ENCODE measurements around the gene PTTG1IP.

The PTTG1IP gene

DNA sequence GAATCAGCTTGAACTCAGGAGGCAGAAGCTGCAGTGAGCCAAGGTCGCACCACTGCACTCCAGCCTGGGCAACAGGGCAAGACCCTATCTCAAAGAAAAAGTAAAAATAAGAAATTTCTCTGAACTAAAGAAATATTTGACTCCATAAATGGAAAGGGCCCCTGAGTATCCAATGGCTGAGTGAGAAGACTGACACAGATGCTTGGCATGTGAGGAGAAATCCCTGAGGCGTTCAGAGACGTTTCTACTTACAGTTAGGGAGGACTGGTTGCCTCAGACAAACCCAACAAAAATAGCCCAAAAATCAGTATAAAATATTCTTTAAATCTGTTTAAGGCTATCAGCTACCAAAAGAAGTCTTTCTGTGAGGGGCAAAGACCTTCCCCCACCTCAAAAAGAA is 52.6 kb downstream of the PTTG1IP start:
- Histone ChIP-seq H2AK5ac (ENCODE audit: low read length) (no peak overlapping the region), H3K18ac (ENCODE audit: low read length) (no peak overlapping the region), H3K56ac (ENCODE audit: low read length) (no peak overlapping the region), H3K79me1 (ENCODE audit: low read length) (peaks cover 6% of the 10 kb centered on the region), H2BK120ac (ENCODE audit: low read depth, low read length) (no peak overlapping the region), H3K27me3 (ENCODE audit: insufficient read depth, low read length, poor library complexity) (no peaks in the 10 kb centered on the region), H3K4me1 (ENCODE audit: control insufficient read depth, low read depth, low read length) (no peaks in the 10 kb centered on the region), H3K9ac (ENCODE audit: low read length) (no peak overlapping the region), H2BK15ac (replicated peaks; ENCODE audit: low read depth) (no peak overlapping the region), H3K4me3 (ENCODE audit: low read length) (no peak overlapping the region), H3K36me3 (ENCODE audit: control insufficient read depth, insufficient read depth, low read length) (no peaks in the 10 kb centered on the region), H4K5ac (ENCODE audit: low read length) (no peak overlapping the region), H2BK5ac (ENCODE audit: low read length) (no peak overlapping the region), H3K79me2 (ENCODE audit: control insufficient read depth, insufficient read depth, low read length) (peaks cover 9% of the 10 kb centered on the region), H4K8ac (ENCODE audit: low read depth, low read length) (no peak overlapping the region), H3K4me2 (ENCODE audit: low read length) (no peak overlapping the region), H3K4ac (ENCODE audit: low read depth, low read length) (no peak overlapping the region), H3K23ac (ENCODE audit: low read length) (no peak overlapping the region), H3K27ac (ENCODE audit: low read depth, low read length) (no peak overlapping the region)
- WGBS (ENCODE audit: extremely low coverage, insufficient coverage, low lambda C conversion rate) = no CpG with 5 or more reads among the region's 3 CpGs
- no peak for DNase-seq

DNA sequence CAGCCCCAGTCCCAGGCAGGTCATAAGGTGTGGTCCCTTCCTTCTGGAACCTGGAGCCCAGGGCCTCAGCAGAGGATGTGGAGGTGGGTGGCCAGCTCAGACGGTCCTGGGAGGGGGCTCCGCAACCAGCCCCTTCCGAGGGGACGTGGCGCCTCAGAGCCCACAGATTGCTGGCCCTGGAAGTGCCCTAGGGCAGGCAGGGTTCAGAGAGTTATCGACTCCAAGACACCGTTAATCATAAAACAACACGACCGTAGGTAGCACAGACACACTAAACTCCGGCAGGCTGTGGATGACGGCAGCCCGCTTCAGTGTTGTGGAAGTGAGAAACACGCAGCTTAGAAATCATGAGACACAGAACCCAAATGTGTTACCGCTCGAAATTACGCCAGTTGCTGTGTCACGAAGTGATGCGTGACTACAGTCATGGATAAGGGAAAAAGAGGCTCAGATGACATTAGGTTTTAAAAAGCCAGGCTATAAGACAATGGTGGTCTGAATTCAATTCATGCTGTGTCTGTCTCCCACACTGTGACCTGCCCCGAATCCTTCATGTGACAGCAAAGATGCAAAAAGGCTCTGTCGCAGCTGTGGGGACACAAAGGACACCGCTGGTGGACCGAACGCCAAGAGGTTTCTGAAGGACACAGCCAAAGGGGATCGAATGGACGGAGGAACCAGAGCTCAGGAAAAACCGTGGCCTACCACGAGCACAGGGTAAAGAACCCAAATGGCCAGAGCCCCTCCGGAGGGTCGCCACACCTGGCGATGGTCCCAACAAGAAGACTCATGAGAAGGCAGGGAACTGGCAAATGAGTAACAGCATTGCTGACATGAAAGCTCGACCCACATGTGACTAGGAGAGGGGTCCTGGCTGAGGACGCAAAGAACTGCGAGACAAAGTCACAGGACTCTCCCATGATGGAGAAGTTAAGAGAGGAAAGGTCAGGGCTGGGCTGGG is 53.9 kb downstream of the PTTG1IP start:
- Histone ChIP-seq H3K18ac (ENCODE audit: low read length) (no peak overlapping the region), H3K79me2 (ENCODE audit: control insufficient read depth, insufficient read depth, low read length) (peaks cover 22% of the 10 kb centered on the region), H3K56ac (ENCODE audit: low read length) (no peak overlapping the region), H2BK120ac (ENCODE audit: low read depth, low read length) (no peak overlapping the region), H3K4me1 (ENCODE audit: control insufficient read depth, low read depth, low read length) (no peaks in the 10 kb centered on the region), H2BK5ac (ENCODE audit: low read length) (no peak overlapping the region), H3K27me3 (ENCODE audit: insufficient read depth, low read length, poor library complexity) (no peaks in the 10 kb centered on the region), H3K36me3 (ENCODE audit: control insufficient read depth, insufficient read depth, low read length) (no peaks in the 10 kb centered on the region), H3K4me3 (ENCODE audit: low read length) (no peak overlapping the region), H3K27ac (ENCODE audit: low read depth, low read length) (no peak overlapping the region), H4K5ac (ENCODE audit: low read length) (no peak overlapping the region), H4K8ac (ENCODE audit: low read depth, low read length) (no peak overlapping the region), H3K4ac (ENCODE audit: low read depth, low read length) (no peak overlapping the region), H3K23ac (ENCODE audit: low read length) (no peak overlapping the region), H2AK5ac (ENCODE audit: low read length) (no peak overlapping the region), H3K9ac (ENCODE audit: low read length) (no peak overlapping the region), H3K4me2 (ENCODE audit: low read length) (no peak overlapping the region), H3K79me1 (ENCODE audit: low read length) (peaks cover 12% of the 10 kb centered on the region), H2BK15ac (replicated peaks; ENCODE audit: low read depth) (no peak overlapping the region)
- no CpG with 5 or more reads among the region's 33 CpGs for WGBS (ENCODE audit: extremely low coverage, insufficient coverage, low lambda C conversion rate)
- DNase-seq = no peak

DNA sequence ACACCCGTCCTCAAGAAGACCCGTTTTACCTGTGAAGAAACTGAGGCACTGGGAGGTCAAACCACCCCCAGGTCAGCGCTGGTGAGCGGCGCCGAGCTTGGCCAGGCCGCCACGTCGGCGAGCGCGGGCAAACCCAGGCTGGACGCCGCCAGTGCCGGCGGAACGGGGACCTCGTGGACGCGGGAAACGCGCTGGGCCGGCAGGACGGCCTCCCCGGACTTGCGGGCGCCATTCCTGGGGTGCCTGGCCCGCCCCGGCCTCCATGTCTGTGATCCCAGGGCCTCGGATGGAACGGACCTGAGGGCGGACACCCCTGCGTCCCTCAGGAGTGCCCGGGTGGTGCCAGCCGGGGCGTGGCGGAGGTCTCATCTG is 54.9 kb downstream of the PTTG1IP start:
- DNase-seq = no peak
- Histone ChIP-seq H3K4me3 (ENCODE audit: low read length) (peak overlapping the region; percentile 24), H3K27ac (ENCODE audit: low read depth, low read length) (no peak overlapping the region), H4K8ac (ENCODE audit: low read depth, low read length) (no peak overlapping the region), H3K36me3 (ENCODE audit: control insufficient read depth, insufficient read depth, low read length) (no peaks in the 10 kb centered on the region), H3K9ac (ENCODE audit: low read length) (peak overlapping the region; percentile 81), H2AK5ac (ENCODE audit: low read length) (no peak overlapping the region), H3K4me2 (ENCODE audit: low read length) (peak overlapping the region; percentile 75), H3K4ac (ENCODE audit: low read depth, low read length) (peak overlapping the region; percentile 98), H3K79me1 (ENCODE audit: low read length) (peaks cover 14% of the 10 kb centered on the region), H3K23ac (ENCODE audit: low read length) (no peak overlapping the region), H3K27me3 (ENCODE audit: insufficient read depth, low read length, poor library complexity) (no peaks in the 10 kb centered on the region), H2BK15ac (replicated peaks; ENCODE audit: low read depth) (no peak overlapping the region), H3K56ac (ENCODE audit: low read length) (peak overlapping the region; percentile 88), H3K4me1 (ENCODE audit: control insufficient read depth, low read depth, low read length) (no peaks in the 10 kb centered on the region), H4K5ac (ENCODE audit: low read length) (no peak overlapping the region), H3K18ac (ENCODE audit: low read length) (peak overlapping the region; percentile 91), H2BK5ac (ENCODE audit: low read length) (no peak overlapping the region), H3K79me2 (ENCODE audit: control insufficient read depth, insufficient read depth, low read length) (peaks cover 29% of the 10 kb centered on the region), H2BK120ac (ENCODE audit: low read depth, low read length) (no peak overlapping the region)
- WGBS (ENCODE audit: extremely low coverage, insufficient coverage, low lambda C conversion rate) = no CpG with 5 or more reads among the region's 37 CpGs

DNA sequence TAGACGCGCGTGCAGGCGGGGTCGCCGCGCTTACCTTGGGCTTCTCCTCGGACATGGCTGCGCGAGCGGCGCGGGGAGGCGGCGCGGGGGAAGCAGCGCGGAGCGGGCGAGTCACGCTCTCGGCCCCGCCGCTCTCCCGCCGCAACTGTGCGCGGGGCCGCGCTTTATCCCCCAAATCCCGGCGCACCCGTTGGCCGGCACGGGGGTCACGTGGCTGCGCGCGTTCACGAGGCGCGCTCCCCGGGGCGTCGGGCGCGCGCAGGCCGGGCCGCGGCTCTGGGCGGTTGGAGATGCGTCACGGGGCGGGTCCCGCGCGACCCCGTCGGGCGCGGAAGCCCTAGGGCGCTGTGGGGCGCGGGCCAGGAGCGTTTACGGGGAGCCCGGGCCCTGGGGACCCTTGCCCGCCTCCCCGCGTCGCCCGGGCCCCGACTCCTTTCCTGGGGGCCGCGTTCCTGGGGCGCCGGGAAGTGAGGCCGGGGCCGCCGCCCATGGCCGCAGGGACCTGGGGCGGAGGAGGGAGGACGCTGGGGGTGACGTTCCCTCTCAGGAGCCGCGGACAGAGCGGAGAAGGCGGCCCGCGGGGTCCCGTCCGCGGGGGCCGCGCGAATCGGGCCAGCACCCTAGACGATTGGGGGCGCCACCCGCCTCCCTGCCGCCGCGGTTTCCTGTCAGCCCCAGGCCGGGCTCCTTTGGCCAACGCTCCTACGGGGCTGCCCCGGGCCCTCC is 55.4 kb downstream of the PTTG1IP start, which contains the start of gene SUMO3:
TSS of gene SUMO3 (minus strand) at position 149 of the 726 bp plus-strand sequence. CDS start at position 55, 94 bp downstream.
- Histone ChIP-seq H3K4me1 (ENCODE audit: control insufficient read depth, low read depth, low read length) (no peaks in the 10 kb centered on the region), H3K79me1 (ENCODE audit: low read length) (peaks cover 17% of the 10 kb centered on the region), H4K5ac (ENCODE audit: low read length) (no peak within 1 kb of the TSS), H4K8ac (ENCODE audit: low read depth, low read length) (peak within 1 kb of the TSS; percentile 29), H3K27me3 (ENCODE audit: insufficient read depth, low read length, poor library complexity) (no peaks in the 10 kb centered on the region), H3K4me2 (ENCODE audit: low read length) (peak within 1 kb of the TSS; percentile 90), H3K4ac (ENCODE audit: low read depth, low read length) (peak within 1 kb of the TSS; percentile 98), H3K18ac (ENCODE audit: low read length) (peak within 1 kb of the TSS; percentile 91), H3K79me2 (ENCODE audit: control insufficient read depth, insufficient read depth, low read length) (peaks cover 32% of the 10 kb centered on the region), H3K23ac (ENCODE audit: low read length) (no peak within 1 kb of the TSS), H3K9ac (ENCODE audit: low read length) (peak within 1 kb of the TSS; percentile 86), H2AK5ac (ENCODE audit: low read length) (no peak within 1 kb of the TSS), H3K56ac (ENCODE audit: low read length) (peak within 1 kb of the TSS; percentile 90), H2BK15ac (replicated peaks; ENCODE audit: low read depth) (no peak within 1 kb of the TSS), H3K4me3 (ENCODE audit: low read length) (peak within 1 kb of the TSS; percentile 83), H2BK120ac (ENCODE audit: low read depth, low read length) (no peak within 1 kb of the TSS), H3K36me3 (ENCODE audit: control insufficient read depth, insufficient read depth, low read length) (peaks cover 2% of the 10 kb centered on the region), H3K27ac (ENCODE audit: low read depth, low read length) (peak within 1 kb of the TSS; percentile 29), H2BK5ac (ENCODE audit: low read length) (no peak within 1 kb of the TSS)
- WGBS (ENCODE audit: extremely low coverage, insufficient coverage, low lambda C conversion rate) = no CpG with 5 or more reads among the region's 108 CpGs
- DNase-seq = peak; percentile 84

DNA sequence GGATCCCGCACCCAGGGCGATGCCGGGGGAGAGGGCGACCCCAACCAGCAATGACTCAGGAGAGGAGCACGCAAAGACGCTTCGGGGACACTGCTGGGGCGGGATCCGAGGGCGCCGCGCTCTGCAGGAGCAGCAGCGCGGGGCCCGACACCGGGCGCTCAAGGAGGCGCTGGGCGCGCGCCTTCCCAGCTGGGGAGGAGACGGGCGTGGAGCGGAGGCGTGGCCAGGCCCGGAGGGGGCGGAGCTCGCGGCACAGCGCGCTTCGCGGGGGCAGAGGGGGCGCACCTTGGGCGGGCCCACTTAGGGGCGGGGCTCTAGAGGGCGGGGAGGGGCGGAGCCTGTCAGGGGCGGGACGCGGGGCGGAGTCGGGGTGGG is 56.0 kb downstream of the PTTG1IP start:
- no peak overlapping the region for H2BK5ac ChIP-seq (ENCODE audit: low read length)
- no peaks in the 10 kb centered on the region for H3K4me1 ChIP-seq (ENCODE audit: control insufficient read depth, low read depth, low read length)
- H3K56ac ChIP-seq (ENCODE audit: low read length) = peak overlapping the region; percentile 90
- peak overlapping the region; percentile 90 for H3K4me2 ChIP-seq (ENCODE audit: low read length)
- H3K18ac ChIP-seq (ENCODE audit: low read length) = no peak overlapping the region
- H4K8ac ChIP-seq (ENCODE audit: low read depth, low read length) = no peak overlapping the region
- peak overlapping the region; percentile 86 for H3K9ac ChIP-seq (ENCODE audit: low read length)
- no peaks in the 10 kb centered on the region for H3K27me3 ChIP-seq (ENCODE audit: insufficient read depth, low read length, poor library complexity)
- H3K27ac ChIP-seq (ENCODE audit: low read depth, low read length) = peak overlapping the region; percentile 29
- no peak overlapping the region for H3K23ac ChIP-seq (ENCODE audit: low read length)
- no CpG with 5 or more reads among the region's 43 CpGs for WGBS (ENCODE audit: extremely low coverage, insufficient coverage, low lambda C conversion rate)
- H3K36me3 ChIP-seq (ENCODE audit: control insufficient read depth, insufficient read depth, low read length) = peaks cover 2% of the 10 kb centered on the region
- H3K4ac ChIP-seq (ENCODE audit: low read depth, low read length) = no peak overlapping the region
- H2BK120ac ChIP-seq (ENCODE audit: low read depth, low read length) = no peak overlapping the region
- peaks cover 38% of the 10 kb centered on the region for H3K79me2 ChIP-seq (ENCODE audit: control insufficient read depth, insufficient read depth, low read length)
- no peak overlapping the region for H2BK15ac ChIP-seq (replicated peaks; ENCODE audit: low read depth)
- H3K4me3 ChIP-seq (ENCODE audit: low read length) = peak overlapping the region; percentile 83
- no peak overlapping the region for H2AK5ac ChIP-seq (ENCODE audit: low read length)
- DNase-seq = peak; percentile 88
- H4K5ac ChIP-seq (ENCODE audit: low read length) = no peak overlapping the region
- H3K79me1 ChIP-seq (ENCODE audit: low read length) = peaks cover 19% of the 10 kb centered on the region
